A673 (cell line): Measurements from ENCODE around the gene BCL3. TPM values are rescaled to one million over a fixed set of nuclear protein-coding genes. Genes with fewer than 3 reads are reported as not detected.
"Not testable (repeated sequence)": the region's sequence is repeated elsewhere in the genome, so short reads cannot be mapped to it uniquely, and the experiment has no call there.

Experiments
- BruUV-seq: library from RNA; stranded (reverse); fragments of 400-500 nt; replicated peaks from 2 replicates; lab custom pipeline; 2021; lab: Mats Ljungman, UMichigan
- CTCF ChIA-PET: fragments of 300-600 bp; sonication (Branson Sonifier 250); formaldehyde crosslinking; loops from one replicate; lab custom pipeline; 2022; ENCODE audit warnings: antibody characterized with exemption; lab: Charles Lee
- POLR2A ChIA-PET: fragments of 300-600 bp; sonication (Branson Sonifier 250); formaldehyde crosslinking; loops from one replicate; lab custom pipeline; 2022; ENCODE audit warnings: antibody characterized with exemption; ENCODE audit not compliant: low non-redundant PET; lab: Charles Lee
- DNase-seq: peaks from one replicate; pipeline ENCODE4 v3.0.0-alpha.2; 2015; ENCODE audit warnings: low spot score
- H3K27ac ChIP-seq: fragments of 200-600 bp; sonication (generic); 2 replicates; pipeline ENCODE4 v1.5.1; 2016; ENCODE audit warnings: mixed run types, low read depth, mild to moderate bottlenecking, mixed read lengths, antibody characterized with exemption, low read length; ENCODE audit not compliant: poor library complexity, severe bottlenecking
- H3K27me3 ChIP-seq: fragments of 200-600 bp; sonication (generic); replicated peaks from 2 replicates; pipeline ENCODE4 v1.6.1; 2017; ENCODE audit warnings: mixed run types, low read depth, mild to moderate bottlenecking, mixed read lengths, antibody characterized with exemption, low read length; ENCODE audit not compliant: insufficient read depth, poor library complexity
- H3K36me3 ChIP-seq: fragments of 200-600 bp; sonication (generic); 2 replicates; pipeline ENCODE4 v1.6.1; 2016; ENCODE audit warnings: mixed run types, mild to moderate bottlenecking, mixed read lengths, antibody characterized with exemption, low read length; ENCODE audit not compliant: insufficient read depth, poor library complexity, severe bottlenecking
- H3K4me1 ChIP-seq: fragments of 200-600 bp; sonication (generic); 2 replicates; pipeline ENCODE4 v1.6.1; 2017; ENCODE audit warnings: mixed run types, mild to moderate bottlenecking, mixed read lengths, antibody characterized with exemption, low read length; ENCODE audit not compliant: insufficient read depth, poor library complexity, severe bottlenecking
- H3K4me3 ChIP-seq: fragments of 200-600 bp; sonication (generic); 2 replicates; pipeline ENCODE4 v1.5.1; 2016; ENCODE audit warnings: low read depth, mixed run types, mild to moderate bottlenecking, mixed read lengths, low read length; ENCODE audit not compliant: poor library complexity, severe bottlenecking
- H3K9me3 ChIP-seq: fragments of 200-600 bp; sonication (generic); 2 replicates; pipeline ENCODE4 v1.6.1; 2016; ENCODE audit warnings: mixed run types, low read depth, mild to moderate bottlenecking, mixed read lengths, antibody characterized with exemption, low read length; ENCODE audit not compliant: poor library complexity, severe bottlenecking
- EZH2 ChIP-seq: fragments of 200-600 bp; sonication (generic); IDR thresholded peaks from 2 replicates; pipeline ENCODE4 v1.6.1; 2017; ENCODE audit warnings: borderline replicate concordance, low read depth, mild to moderate bottlenecking, mixed read lengths, antibody characterized with exemption, low read length; ENCODE audit not compliant: poor library complexity, severe bottlenecking
- intact Hi-C: fragments of 100-400 bp; cut with micrococcal nuclease; formaldehyde crosslinking; loops from one replicate; pipeline ENCODE4 v1.10.0; 2022; ENCODE audit not compliant: unreplicated experiment
- total RNA-seq: library from RNA; stranded (reverse); gene quantifications from 2 replicates; pipeline ENCODE4 v1.2.3, GENCODE V29; 2021
- TF ChIP-seq, protein P1 (sequence below): fragments of 300-800, 200-600 bp; sonication (generic); conservative IDR thresholded peaks from 2 replicates; pipeline ENCODE4 v1.5.1; 2017; ENCODE audit warnings: low read depth, mild to moderate bottlenecking, antibody characterized with exemption, low read length, moderate library complexity, mixed read lengths

BCL3 gene
- total RNA-seq, 1 experiment from 2014 or later = 6.6 TPM

GRCh38 chr19:44718441-44719261 lies 29.9 kb upstream of the BCL3 start:
- CTCF ChIA-PET = interaction anchor here (0.6 to 0.7 kb wide), 2 partner anchors 126 to 130 kb away, joined by 3 to 5 read pairs; no protein-coding TSS in a partner anchor
- Histone ChIP-seq H3K4me3 (no peak overlapping the region), H3K36me3 (no peaks in the 10 kb centered on the region), H3K27me3 (no peaks in the 10 kb centered on the region), H3K27ac (no peak overlapping the region), H3K4me1 (no peaks in the 10 kb centered on the region), H3K9me3 (no peaks in the 10 kb centered on the region)
- intact Hi-C loops = no loop called here
- POLR2A ChIA-PET = no interaction called here
- no peak for TF ChIP-seq EZH2
- TF ChIP-seq, protein P1, sequence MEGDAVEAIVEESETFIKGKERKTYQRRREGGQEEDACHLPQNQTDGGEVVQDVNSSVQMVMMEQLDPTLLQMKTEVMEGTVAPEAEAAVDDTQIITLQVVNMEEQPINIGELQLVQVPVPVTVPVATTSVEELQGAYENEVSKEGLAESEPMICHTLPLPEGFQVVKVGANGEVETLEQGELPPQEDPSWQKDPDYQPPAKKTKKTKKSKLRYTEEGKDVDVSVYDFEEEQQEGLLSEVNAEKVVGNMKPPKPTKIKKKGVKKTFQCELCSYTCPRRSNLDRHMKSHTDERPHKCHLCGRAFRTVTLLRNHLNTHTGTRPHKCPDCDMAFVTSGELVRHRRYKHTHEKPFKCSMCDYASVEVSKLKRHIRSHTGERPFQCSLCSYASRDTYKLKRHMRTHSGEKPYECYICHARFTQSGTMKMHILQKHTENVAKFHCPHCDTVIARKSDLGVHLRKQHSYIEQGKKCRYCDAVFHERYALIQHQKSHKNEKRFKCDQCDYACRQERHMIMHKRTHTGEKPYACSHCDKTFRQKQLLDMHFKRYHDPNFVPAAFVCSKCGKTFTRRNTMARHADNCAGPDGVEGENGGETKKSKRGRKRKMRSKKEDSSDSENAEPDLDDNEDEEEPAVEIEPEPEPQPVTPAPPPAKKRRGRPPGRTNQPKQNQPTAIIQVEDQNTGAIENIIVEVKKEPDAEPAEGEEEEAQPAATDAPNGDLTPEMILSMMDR = no peak
- BruUV-seq = no TSS peak
- no peak for DNase-seq

DNA sequence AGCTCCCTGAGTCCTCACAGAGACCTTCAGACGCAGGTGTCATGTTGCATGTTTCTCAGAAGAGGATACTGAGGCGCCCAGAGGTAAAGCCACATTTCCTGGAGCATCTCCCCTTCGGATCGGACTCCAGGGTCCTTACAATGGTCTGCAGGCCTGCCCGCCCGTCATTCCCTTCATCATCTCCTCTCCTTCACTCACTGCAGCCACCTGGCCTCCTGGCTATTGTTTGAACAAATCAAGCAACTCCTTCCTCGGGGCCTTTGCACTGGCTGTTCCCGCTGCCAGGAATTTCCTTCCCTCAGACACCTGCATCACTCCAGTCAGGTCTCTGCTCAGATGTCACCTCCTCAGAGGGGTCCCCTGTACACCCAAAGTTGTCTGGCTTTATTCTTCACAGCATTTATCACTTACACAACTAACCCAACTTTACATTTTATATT lies 29.2 kb upstream of the BCL3 start:
- BruUV-seq = no TSS peak
- H3K4me1 ChIP-seq = no peaks in the 10 kb centered on the region
- H3K27me3 ChIP-seq = no peaks in the 10 kb centered on the region
- ChIA-PET POLR2A (no interaction called here), CTCF (no interaction called here)
- intact Hi-C loops = no loop called here
- no peak for DNase-seq
- H3K4me3 ChIP-seq = no peak overlapping the region
- no peak overlapping the region for H3K27ac ChIP-seq
- no peak for TF ChIP-seq EZH2
- TF ChIP-seq, protein P1 = no peak
- no peaks in the 10 kb centered on the region for H3K9me3 ChIP-seq
- no peaks in the 10 kb centered on the region for H3K36me3 ChIP-seq

DNA sequence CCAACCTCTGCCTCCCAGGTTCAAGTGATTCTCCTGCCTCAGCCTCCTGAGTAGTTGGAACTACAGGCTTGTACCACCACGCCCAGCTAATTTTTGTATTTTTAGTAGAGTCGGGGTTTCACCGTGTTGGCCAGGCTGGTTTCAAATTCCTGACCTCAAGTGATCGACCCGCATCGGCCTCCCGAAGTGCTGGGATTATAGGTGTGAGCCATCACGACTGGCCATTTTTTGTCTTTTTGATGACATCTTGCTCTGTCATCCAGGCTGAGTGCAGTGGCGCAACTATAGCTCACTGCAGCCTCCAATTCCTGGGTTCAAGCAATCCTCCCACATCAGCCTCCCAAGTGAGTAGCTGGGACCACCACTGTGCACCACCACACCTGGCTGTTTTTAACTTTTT lies 28.1 kb upstream of the BCL3 start:
- BruUV-seq, H3K4me1 ChIP-seq, POLR2A ChIA-PET, H3K4me3 ChIP-seq, H3K36me3 ChIP-seq, DNase-seq, H3K9me3 ChIP-seq, H3K27me3 ChIP-seq, H3K27ac ChIP-seq: not testable (repeated sequence)
- CTCF ChIA-PET = interaction anchor here (1.2 kb wide), 1 partner anchor 50 kb away, joined by 4 read pairs; no protein-coding TSS in a partner anchor
- intact Hi-C loops = loop anchor here (5.0 kb wide), 1 partner anchor 232 kb away; no protein-coding TSS in a partner anchor
